ENCODE data around the gene KMT2A.
"Not testable (repeated sequence)": the region's sequence is repeated elsewhere in the genome, so short reads cannot be mapped to it uniquely, and the experiment has no call there.

The KMT2A gene

DNA sequence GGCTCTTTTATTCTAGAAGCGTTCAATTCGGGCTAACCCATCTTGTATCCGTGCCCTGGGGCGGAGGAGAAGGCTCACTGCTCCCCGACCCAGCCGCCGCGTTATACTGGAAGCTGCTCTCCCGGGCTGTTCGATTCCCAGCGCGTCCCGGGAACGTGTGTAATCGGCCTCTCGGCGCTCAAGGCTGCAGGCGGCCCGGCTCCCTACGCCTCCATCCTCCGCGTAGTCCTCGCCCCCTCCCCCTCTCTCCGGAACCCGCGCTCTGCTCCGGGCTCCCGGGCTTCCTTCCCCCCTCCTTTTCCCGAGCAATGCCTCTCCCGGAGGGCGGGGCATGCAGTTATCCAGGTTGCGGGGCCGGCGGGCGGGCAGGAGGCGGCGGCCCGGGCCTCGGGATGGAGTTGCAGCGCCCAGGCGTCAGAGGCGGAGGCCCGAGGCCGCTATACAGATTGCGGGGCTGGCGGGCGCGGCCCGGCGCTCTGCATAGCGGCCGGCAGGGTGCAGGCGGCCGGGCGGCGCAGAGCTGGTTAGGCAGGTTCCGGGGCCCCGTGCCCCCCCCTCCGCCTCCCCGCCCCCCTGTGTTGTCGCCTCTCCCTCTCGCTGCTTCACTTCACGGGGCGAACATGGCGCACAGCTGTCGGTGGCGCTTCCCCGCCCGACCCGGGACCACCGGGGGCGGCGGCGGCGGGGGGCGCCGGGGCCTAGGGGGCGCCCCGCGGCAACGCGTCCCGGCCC is at the start of gene KMT2A:
KMT2A (plus strand) TSS at position 600 of the 732 bp plus-strand sequence; CDS start at position 621, 21 bp downstream.
- DNase-seq = peak; percentile 91 to 96

DNA sequence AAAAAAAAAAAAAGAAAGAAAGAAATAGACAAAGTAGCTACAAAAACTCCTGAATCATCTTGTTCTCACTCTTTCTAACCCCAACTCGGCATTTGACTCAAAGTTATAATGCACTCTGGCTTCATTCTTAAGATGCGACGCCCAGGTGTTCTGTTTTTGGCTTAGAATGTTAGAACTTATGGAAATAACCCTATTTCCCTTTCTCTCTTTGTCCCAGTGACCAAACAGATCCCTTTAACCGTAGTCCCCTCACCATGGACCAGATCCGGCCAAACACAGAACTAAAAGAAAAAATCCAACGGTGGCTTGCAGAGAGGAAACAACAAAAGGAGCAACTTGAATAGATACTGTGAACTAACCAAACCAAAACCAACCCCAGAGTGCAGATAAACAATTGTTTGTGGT is 40.2 kb upstream of the KMT2A start:
- DNase-seq = no peak

- no peak for DNase-seq
Observed at GRCh38 chr11:118397448-118397847, 38.8 kb upstream of the KMT2A start.

GRCh38 chr11:118398791-118399559 is 37.3 kb upstream of the KMT2A start:
- no peak for DNase-seq

DNA sequence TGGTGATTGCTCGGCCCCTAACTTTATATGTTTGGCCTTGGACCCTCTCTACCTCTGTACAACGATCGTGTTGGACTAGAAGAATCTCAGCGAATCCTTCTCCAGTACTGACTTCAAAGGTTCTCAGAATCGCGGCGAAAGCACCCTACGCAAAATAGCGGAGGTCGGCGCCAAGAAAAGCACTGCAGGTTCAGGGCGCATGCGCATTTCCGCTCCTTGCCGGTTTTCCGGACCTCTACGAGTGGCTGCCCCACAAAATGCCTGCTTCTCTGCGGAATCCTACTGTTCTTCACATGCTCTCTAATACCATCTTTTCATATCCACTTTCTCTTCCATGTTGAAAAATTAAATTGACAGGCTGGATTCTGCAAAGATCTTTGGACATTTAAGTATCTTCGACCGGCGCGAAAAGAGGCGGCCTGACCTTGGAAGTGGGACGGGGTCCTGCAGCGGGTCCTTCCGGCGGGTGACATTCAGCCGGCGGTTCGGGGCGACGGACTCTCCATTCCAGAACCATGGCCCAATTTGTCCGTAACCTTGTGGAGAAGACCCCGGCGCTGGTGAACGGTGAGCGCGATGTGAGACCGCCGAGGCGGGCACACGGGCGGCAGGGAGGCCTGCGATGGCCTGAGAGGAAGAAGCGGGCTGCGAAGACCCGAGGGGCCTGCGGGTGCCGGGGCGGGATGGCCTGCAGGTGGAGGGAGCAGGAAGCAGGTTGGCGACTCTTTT is 35.0 kb upstream of the KMT2A start, which contains the start of gene ATP5MG:
ATP5MG (plus strand) TSS at position 456 of the 729 bp plus-strand sequence; CDS start at position 516, 60 bp downstream.
- DNase-seq = peak; percentile 88 to 89

GRCh38 chr11:118401880-118402590 is 34.3 kb upstream of the KMT2A start:
- DNase-seq = peak in 1 of 2 experiments; percentile 25

- DNase-seq = not testable (repeated sequence)
Observed at GRCh38 chr11:118402594-118402993, 33.7 kb upstream of the KMT2A start.

DNA sequence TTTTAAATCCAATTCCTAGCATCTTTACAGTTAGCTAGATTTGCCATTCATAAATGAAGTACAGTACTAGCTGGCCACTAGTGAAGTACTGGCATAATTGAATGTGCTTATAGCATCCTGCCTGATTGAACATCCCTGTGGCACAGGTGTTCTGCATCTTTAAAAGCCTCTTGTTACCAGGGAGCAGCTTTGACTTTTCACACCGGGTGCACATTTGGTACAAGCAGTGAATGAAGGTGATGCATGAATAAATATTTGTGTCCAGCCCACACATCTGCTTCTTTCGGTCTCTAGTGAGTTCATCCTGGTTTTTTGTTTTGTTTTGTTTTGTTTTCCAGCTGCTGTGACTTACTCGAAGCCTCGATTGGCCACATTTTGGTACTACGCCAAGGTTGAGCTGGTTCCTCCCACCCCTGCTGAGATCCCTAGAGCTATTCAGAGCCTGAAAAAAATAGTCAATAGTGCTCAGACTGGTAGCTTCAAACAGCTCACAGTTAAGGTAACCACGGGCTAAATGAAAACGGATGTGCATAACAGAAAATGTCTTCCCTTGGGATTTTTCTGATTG is 29.6 kb upstream of the KMT2A start:
- DNase-seq = no peak

DNA sequence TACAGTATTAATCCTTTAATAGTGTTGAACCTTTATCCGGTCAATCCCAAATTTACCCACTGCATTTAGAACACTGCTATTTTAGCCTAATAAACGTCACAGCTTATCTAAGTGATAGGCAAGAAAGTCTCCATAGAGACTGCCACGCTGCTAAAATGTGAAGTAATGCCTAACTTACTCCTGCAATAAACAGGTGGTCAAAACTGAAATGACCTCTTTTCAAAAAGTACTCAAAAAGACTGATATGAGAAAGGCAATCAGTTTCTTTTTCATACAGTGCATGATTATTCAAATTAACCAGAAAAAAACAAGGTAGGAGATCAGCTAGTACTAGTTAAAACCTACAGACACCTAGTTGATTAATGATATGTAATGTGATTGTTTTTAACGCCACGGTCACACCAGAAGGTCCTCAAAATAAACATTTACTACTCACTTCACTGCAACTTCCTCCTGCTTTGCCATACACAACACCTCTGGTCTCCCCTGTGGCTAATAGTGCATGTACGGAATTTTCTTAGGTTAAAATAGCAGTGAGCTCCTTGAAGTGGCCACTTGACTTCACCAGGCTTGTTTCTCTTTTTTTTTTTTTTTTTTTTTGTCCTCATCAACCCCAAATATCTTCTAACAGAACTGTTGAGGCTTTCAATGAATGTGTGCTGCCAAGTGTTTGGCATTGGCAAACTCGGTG is 26.1 kb upstream of the KMT2A start:
- no peak for DNase-seq

DNA sequence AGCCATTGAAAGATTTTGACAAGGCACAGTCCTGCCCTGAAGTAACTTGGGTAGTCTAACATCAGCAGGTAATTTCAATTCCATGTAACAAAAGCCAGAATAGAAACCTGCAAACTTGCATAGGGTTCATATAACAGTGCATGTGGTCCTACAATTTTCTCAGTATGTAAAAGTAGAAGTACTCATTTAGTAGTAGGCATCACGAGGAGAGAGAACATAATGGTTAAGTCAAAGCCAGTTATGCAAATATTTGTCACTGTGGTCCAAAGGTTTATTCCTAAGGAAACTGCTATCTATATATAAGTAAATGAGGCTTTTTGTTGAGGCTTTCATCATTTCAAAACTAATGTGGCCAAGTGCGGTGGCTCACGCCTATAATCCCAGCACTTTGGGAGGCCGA is 24.8 kb upstream of the KMT2A start:
- no peak for DNase-seq

DNA sequence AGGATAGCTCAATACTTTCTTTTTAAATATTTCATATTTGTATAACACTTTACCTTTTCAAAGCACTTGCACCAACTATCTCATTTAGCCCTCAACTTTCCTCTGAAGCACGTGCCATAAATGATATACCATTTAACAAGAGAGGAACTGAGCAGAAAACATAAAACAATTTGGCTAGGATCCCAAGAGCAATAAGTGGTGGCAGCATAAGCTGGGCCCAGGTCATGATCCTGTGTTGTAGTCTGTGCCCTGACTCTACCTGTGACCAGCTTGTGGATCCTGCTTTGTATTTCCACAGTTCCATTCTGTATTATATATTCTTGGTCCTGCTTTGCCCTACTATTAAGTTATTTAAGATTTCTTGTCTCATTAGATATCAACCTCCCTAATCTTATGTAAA is 23.4 kb upstream of the KMT2A start:
- DNase-seq = no peak

DNA sequence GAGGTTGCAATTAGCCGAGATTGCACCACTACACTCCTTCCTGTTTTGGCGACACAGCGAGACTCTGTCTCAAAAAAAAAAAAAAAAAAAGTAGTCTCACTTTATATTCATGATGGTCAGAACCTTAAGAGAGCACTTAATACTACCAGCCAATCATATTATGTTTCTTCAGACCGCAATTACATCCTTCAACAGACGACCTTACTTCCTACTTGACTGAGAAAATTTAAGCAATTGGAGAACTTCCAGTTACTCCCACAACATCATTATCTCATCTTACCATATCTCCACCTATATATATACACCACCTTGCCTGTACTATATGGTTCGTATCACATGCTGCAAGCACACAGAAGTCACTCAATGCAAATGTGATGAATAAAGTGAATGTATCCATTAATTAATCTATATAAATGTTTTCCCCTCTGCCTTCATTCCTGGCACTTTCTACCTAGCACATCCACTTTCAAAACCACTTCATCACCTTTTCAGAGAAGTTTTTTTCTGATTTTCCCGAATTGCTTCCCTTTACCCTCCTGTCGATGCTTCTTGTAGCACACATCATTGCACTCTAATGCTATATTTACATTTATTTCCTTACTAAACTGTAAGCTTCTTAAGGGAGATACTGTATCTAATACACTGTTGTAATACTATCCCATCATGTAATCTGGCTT is 21.1 kb upstream of the KMT2A start:
- no peak for DNase-seq

GRCh38 chr11:118415739-118416068 is 20.6 kb upstream of the KMT2A start:
- no peak for DNase-seq

GRCh38 chr11:118416900-118417299 is 19.4 kb upstream of the KMT2A start:
- not testable (repeated sequence) for DNase-seq

GRCh38 chr11:118417801-118418200 is 18.5 kb upstream of the KMT2A start:
- no peak for DNase-seq

DNA sequence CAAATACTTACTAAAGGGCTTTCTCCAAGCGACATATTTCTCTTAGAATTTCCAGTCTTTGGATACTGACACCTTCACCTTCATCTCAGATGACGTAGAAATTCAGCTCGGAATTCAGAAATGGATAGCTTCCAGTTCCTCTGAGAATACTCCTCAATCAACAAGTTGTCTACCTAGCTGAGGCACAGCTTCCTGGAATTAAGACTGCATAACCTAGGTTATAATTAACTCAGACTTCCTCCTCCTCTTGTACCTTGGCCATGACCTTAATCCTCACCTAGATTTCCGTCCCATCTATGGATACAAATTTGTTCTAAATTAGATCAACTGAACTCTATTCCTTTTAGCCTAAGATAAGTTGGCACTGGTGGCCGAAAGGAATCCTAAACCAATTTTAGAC is 17.5 kb upstream of the KMT2A start:
- no peak for DNase-seq

GRCh38 chr11:118427707-118428106 is 8.6 kb upstream of the KMT2A start:
- DNase-seq = peak in 1 of 2 experiments; percentile 15

DNA sequence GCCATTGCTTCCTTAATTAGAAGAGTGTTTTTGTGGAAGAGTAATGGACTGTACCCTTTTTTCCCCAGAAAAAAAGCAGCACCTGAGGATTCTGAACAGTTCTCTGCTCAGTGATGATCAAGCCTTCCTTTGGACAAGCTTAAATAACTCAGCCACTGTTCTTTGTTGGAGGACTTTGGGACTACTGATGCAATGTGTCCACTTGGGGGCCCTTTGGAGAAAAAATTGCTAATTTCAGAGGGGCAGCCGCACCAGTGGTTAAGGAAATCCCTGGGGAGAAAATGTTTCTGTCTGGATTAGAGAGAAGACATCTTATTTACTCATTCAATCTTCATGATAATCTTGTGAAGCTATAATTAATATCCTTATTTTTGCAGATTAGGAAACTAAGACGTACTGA is 5.3 kb upstream of the KMT2A start:
- peak in 1 of 2 experiments; percentile 42 for DNase-seq

DNA sequence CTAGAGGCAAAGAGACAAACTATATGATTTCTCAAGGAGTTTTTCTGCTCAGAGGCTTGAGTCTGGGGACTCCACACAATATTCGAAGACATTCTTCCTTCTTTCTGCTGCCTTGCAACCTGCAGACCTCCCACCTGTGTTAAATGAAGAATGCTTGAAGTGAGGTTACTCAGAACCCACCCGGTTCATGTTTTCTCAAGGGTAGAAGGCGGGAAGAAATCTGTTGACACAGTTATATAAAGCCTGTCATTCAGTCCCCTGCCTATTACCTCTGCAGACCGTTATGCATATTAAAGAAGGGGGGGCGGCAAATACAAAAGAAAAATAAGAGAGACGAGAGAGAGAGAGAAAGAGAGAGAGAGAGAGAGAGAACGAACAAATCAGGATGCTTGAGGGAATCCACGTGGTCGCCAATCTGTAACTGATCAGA is 2.2 kb upstream of the KMT2A start:
- peak in 1 of 2 experiments; percentile 67 for DNase-seq

- peak in 1 of 2 experiments; percentile 38 for DNase-seq
Observed at GRCh38 chr11:118434553-118435289, 1.6 kb upstream of the KMT2A start.
